Measurements from ENCODE around the gene PCBP1. TPM values are rescaled to one million over a fixed set of nuclear protein-coding genes. Genes with fewer than 3 reads are reported as not detected.

PCBP1 gene
- total RNA-seq, 6 experiments from 2014 or later: 147 to 220 (median 178) TPM

DNA sequence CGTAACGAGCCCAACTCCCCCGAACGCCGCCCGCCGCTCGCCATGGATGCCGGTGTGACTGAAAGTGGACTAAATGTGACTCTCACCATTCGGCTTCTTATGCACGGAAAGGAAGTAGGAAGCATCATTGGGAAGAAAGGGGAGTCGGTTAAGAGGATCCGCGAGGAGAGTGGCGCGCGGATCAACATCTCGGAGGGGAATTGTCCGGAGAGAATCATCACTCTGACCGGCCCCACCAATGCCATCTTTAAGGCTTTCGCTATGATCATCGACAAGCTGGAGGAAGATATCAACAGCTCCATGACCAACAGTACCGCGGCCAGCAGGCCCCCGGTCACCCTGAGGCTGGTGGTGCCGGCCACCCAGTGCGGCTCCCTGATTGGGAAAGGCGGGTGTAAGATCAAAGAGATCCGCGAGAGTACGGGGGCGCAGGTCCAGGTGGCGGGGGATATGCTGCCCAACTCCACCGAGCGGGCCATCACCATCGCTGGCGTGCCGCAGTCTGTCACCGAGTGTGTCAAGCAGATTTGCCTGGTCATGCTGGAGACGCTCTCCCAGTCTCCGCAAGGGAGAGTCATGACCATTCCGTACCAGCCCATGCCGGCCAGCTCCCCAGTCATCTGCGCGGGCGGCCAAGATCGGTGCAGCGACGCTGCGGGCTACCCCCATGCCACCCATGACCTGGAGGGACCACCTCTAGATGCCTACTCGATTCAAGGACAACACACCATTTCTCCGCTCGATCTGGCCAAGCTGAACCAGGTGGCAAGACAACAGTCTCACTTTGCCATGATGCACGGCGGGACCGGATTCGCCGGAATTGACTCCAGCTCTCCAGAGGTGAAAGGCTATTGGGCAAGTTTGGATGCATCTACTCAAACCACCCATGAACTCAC lies 673 bp downstream of the PCBP1 start:
- peak; percentile 6 to 34 (median 12) for ATAC-seq
- Histone ChIP-seq H3K4me1 (peaks cover 0 to 39% (median 13%) of the 10 kb centered on the region in 4 donors), H3K36me3 (peaks cover 0 to 8% (median 2%) of the 10 kb centered on the region in 4 donors), H3K27ac (peak overlapping the region; percentile 100), H3K4me3 (peak overlapping the region; percentile 77 to 91 (median 81)), H3K27me3 (no peaks in the 10 kb centered on the region), H3K9me3 (no peaks in the 10 kb centered on the region)
- TF ChIP-seq POLR2A (IDR thresholded peaks at IDR 0.05): peak; percentile 45
- TF ChIP-seq, protein P1, sequence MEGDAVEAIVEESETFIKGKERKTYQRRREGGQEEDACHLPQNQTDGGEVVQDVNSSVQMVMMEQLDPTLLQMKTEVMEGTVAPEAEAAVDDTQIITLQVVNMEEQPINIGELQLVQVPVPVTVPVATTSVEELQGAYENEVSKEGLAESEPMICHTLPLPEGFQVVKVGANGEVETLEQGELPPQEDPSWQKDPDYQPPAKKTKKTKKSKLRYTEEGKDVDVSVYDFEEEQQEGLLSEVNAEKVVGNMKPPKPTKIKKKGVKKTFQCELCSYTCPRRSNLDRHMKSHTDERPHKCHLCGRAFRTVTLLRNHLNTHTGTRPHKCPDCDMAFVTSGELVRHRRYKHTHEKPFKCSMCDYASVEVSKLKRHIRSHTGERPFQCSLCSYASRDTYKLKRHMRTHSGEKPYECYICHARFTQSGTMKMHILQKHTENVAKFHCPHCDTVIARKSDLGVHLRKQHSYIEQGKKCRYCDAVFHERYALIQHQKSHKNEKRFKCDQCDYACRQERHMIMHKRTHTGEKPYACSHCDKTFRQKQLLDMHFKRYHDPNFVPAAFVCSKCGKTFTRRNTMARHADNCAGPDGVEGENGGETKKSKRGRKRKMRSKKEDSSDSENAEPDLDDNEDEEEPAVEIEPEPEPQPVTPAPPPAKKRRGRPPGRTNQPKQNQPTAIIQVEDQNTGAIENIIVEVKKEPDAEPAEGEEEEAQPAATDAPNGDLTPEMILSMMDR (IDR thresholded peaks at IDR 0.05): no peak
- 0% methylated on average over 27 of the region's 58 CpGs for whole genome bisulfite sequencing (ENCODE audit: insufficient coverage, low coverage, low lambda C conversion rate, missing lambda C conversion rate)
- DNase-seq: peak; percentile 59 to 76 (median 74)
- intact Hi-C loops (cut with DNase I): loop anchor here (2.0 to 5.0 kb wide), 2 partner anchors 54 to 55 kb away; no protein-coding TSS in a partner anchor

DNA sequence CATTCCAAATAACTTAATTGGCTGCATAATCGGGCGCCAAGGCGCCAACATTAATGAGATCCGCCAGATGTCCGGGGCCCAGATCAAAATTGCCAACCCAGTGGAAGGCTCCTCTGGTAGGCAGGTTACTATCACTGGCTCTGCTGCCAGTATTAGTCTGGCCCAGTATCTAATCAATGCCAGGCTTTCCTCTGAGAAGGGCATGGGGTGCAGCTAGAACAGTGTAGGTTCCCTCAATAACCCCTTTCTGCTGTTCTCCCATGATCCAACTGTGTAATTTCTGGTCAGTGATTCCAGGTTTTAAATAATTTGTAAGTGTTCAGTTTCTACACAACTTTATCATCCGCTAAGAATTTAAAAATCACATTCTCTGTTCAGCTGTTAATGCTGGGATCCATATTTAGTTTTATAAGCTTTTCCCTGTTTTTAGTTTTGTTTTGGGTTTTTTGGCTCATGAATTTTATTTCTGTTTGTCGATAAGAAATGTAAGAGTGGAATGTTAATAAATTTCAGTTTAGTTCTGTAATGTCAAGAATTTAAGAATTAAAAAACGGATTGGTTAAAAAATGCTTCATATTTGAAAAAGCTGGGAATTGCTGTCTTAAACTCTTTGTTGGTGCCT lies 1.4 kb downstream of the PCBP1 start:
- no peaks in the 10 kb centered on the region for H3K9me3 ChIP-seq
- peaks cover 0 to 32% (median 11%) of the 10 kb centered on the region in 4 donors for H3K4me1 ChIP-seq
- DNase-seq (no peak), ATAC-seq (peak in 3 of 4 donors; percentile 1 to 4 (median 2))
- no peak for TF ChIP-seq POLR2A (IDR thresholded peaks at IDR 0.05)
- intact Hi-C loops (cut with DNase I): loop anchor here in 1 of 2 donors (5.0 kb wide), 1 partner anchor 54 kb away; no protein-coding TSS in a partner anchor
- 0% methylated on average over 7 of the region's 8 CpGs for WGBS (ENCODE audit: insufficient coverage, low coverage, low lambda C conversion rate, missing lambda C conversion rate)
- no peaks in the 10 kb centered on the region for H3K27me3 ChIP-seq
- H3K27ac ChIP-seq: peak overlapping the region; percentile 100
- peak overlapping the region; percentile 77 to 91 (median 81) for H3K4me3 ChIP-seq
- peaks cover 0 to under 1% (median 0%) of the 10 kb centered on the region in 4 donors for H3K36me3 ChIP-seq

DNA sequence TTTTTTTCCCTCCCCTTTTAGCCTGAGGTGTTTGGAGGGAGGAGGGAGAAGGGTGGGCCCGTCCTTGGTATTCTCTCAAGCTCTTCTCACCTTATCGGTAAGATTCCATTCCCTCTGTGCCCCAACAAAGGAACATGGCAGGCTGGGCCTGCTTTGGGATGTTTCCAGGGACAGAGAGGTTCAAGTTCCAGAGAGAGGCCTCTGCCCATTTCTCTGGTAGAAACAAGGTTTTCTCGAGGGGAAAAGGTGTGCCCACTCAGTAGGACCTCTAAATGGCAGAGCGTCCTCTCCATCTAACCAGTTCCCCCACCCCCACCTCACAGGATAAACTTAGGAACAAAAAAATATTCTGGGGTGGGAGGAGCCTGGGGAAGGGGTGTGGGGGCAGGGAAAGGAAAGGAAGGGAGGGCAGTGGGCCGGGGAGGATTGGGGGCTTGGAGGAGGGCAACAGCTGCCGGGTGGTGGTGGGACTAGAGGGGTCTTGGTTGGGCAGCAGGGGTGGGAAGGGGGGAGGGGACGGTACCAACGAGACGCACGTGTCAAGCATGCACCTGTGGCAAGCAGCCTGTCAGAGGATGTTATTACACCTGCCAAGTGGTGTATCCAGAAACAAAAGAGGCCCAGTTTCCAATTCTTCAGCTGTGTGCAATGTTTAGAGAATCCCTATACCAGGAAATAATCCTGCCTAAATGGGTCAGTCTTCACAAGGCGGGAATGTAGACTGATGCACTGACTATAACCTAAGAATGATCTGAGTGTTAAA lies 2.1 kb downstream of the PCBP1 start:
- H3K27ac ChIP-seq: peak overlapping the region; percentile 100
- no peaks in the 10 kb centered on the region for H3K36me3 ChIP-seq
- peak overlapping the region; percentile 77 to 91 (median 81) for H3K4me3 ChIP-seq
- TF ChIP-seq, protein P1 (IDR thresholded peaks at IDR 0.05): no peak
- peak; percentile 36 for TF ChIP-seq POLR2A (IDR thresholded peaks at IDR 0.05)
- peak in 2 of 3 donors; percentile 68 to 69 for DNase-seq
- no peaks in the 10 kb centered on the region for H3K9me3 ChIP-seq
- ATAC-seq: peak in 2 of 4 donors; percentile 3 to 12
- intact Hi-C loops (cut with DNase I): loop anchor here in 1 of 2 donors (5.0 kb wide), 1 partner anchor 53 kb away; no protein-coding TSS in a partner anchor
- WGBS (ENCODE audit: insufficient coverage, low coverage, low lambda C conversion rate, missing lambda C conversion rate): 0% methylated on average over 8 of the region's 11 CpGs
- H3K4me1 ChIP-seq: peaks cover 0 to 30% (median 9%) of the 10 kb centered on the region in 4 donors
- no peaks in the 10 kb centered on the region for H3K27me3 ChIP-seq

DNA sequence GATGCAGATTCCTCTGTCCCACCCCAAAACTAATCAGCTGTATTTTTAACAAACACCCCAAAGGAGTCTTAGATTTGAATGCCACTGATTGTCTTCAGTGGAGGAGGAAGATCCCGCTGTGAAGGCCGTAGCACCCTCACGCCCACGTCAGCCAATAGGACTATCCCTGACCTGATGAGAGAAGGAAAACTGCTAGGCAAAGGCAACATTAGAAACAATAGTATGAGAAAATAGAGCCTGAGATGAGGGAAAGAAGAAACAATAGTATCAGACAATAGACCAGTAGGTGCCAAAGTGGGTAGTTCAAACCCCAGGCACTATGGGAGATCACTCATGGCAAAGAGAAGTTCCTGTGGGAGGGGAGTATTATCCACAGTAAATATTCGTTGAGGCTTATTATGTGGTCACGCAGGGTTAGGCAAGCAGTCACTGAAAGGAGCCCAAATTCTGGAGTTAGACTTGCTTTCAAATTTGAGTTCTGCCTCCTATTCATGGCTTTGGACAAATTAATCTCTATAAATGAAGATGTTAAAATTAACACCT lies 2.8 kb downstream of the PCBP1 start:
- peak overlapping the region; percentile 77 to 91 (median 81) for H3K4me3 ChIP-seq
- no peak for ATAC-seq
- no peaks in the 10 kb centered on the region for H3K36me3 ChIP-seq
- no peak for DNase-seq
- WGBS (ENCODE audit: insufficient coverage, low coverage, low lambda C conversion rate, missing lambda C conversion rate): 46% methylated on average over 6 of the region's 6 CpGs
- peaks cover 0 to 30% (median 9%) of the 10 kb centered on the region in 4 donors for H3K4me1 ChIP-seq
- intact Hi-C loops (cut with DNase I): loop anchor here in 1 of 2 donors (5.0 kb wide), 1 partner anchor 52 kb away; no protein-coding TSS in a partner anchor
- H3K27ac ChIP-seq: peak overlapping the region; percentile 100
- no peaks in the 10 kb centered on the region for H3K27me3 ChIP-seq
- H3K9me3 ChIP-seq: no peaks in the 10 kb centered on the region
- no peak for TF ChIP-seq POLR2A (IDR thresholded peaks at IDR 0.05)
- TF ChIP-seq, protein P1 (IDR thresholded peaks at IDR 0.05): no peak
